HL-60 (cell line): ENCODE results near the gene TAS2R19.

Experiments used
- DNase-seq, 2 experiments: peaks; one replicate each; pipeline ENCODE4 v3.0.0-alpha.2; 2010 to 2020; ENCODE audit warnings: low read depth in 1 of 2, low spot score in 1 of 2
- H3K27ac ChIP-seq: fragments of 250-450 bp; sonication (Bioruptor Pico); replicated peaks from 2 replicates; pipeline ENCODE4 v1.5.1; 2020; ENCODE audit warnings: mild to moderate bottlenecking, moderate library complexity
- H3K27me3 ChIP-seq: fragments of 250-450 bp; sonication (Bioruptor Pico); 2 replicates; pipeline ENCODE4 v1.5.1; 2021; ENCODE audit warnings: mild to moderate bottlenecking, moderate library complexity; ENCODE audit not compliant: insufficient read depth, poor library complexity, severe bottlenecking
- H3K4me3 ChIP-seq: replicated peaks from 2 replicates; pipeline ENCODE4 v1.5.1; 2011; ENCODE audit warnings: mild to moderate bottlenecking, control low read depth, low read length; ENCODE audit not compliant: insufficient read depth
- CTCF ChIP-seq: IDR thresholded peaks from one replicate; pipeline ENCODE4 v1.5.1; 2011; ENCODE audit warnings: low read length, control low read depth, inconsistent platforms; ENCODE audit not compliant: insufficient read depth
- GABPA ChIP-seq: IDR thresholded peaks from 2 replicates; pipeline ENCODE4 v1.6.1; 2012; ENCODE audit warnings: low read depth
- POLR2AphosphoS5 ChIP-seq: IDR thresholded peaks from 2 replicates; pipeline ENCODE4 v1.6.1; 2012; ENCODE audit warnings: low read depth
- REST ChIP-seq: IDR thresholded peaks from 2 replicates; pipeline ENCODE4 v1.6.1; 2012; ENCODE audit warnings: low read depth; ENCODE audit not compliant: insufficient replicate concordance
- SPI1 ChIP-seq: IDR thresholded peaks from 2 replicates; pipeline ENCODE4 v1.6.1; 2012; ENCODE audit warnings: low read depth, mild to moderate bottlenecking, borderline replicate concordance
- long read RNA-seq: library from polyadenylated mRNA; unstranded; transcript quantifications from one replicate; pipeline ENCODE4 v2.0.0, GENCODE V29; 2020

The TAS2R19 gene
- long read RNA-seq, result 0 reads

GRCh38 chr12:11022520-11022919 is at the start of gene TAS2R19:
TAS2R19 (minus strand) TSS chr12:11022620; CDS start chr12:11022571, 49 bp downstream.
- no peak within 1 kb of the TSS for H3K4me3 ChIP-seq
- no peaks in the 10 kb centered on the region for H3K27me3 ChIP-seq
- DNase-seq, result no peak
- TF ChIP-seq POLR2AphosphoS5 (no peak), CTCF (no peak), SPI1 (no peak), GABPA (no peak)
- no peak within 1 kb of the TSS for H3K27ac ChIP-seq

GRCh38 chr12:11071414-11071813 is 49.0 kb upstream of the TAS2R19 start:
- H3K4me3 ChIP-seq, result no peak overlapping the region
- TF ChIP-seq GABPA (no peak), CTCF (no peak), POLR2AphosphoS5 (no peak), SPI1 (no peak), REST (no peak)
- H3K27me3 ChIP-seq, result no peaks in the 10 kb centered on the region
- H3K27ac ChIP-seq, result no peak overlapping the region
- no peak for DNase-seq

GRCh38 chr12:11070999-11071398 is 48.6 kb upstream of the TAS2R19 start:
- Histone ChIP-seq H3K27me3 (no peaks in the 10 kb centered on the region), H3K4me3 (no peak overlapping the region), H3K27ac (no peak overlapping the region)
- TF ChIP-seq POLR2AphosphoS5 (no peak), GABPA (no peak), REST (no peak), CTCF (no peak), SPI1 (no peak)
- no peak for DNase-seq

GRCh38 chr12:11069854-11070365 is 47.5 kb upstream of the TAS2R19 start:
- Histone ChIP-seq H3K4me3 (no peak overlapping the region), H3K27ac (no peak overlapping the region), H3K27me3 (no peaks in the 10 kb centered on the region)
- no peak for DNase-seq
- no peak for TF ChIP-seq GABPA
- no peak for TF ChIP-seq CTCF
- no peak for TF ChIP-seq POLR2AphosphoS5
- no peak for TF ChIP-seq REST
- no peak for TF ChIP-seq SPI1
